ENCODE measurements around the gene CELF4. TPM values are rescaled to one million over a fixed set of nuclear protein-coding genes. Genes with fewer than 3 reads are reported as not detected.

The CELF4 gene
- total and polyA plus RNA-seq, 10 of the 15 experiments (the other 5 are each of a cell fraction or from before 2014, with no cell fraction given): 0.03 to 0.32 TPM; not detected in 8

- DNase-seq (ENCODE audit: low read depth, low spot score) (no peak), ATAC-seq (no peak), FAIRE-seq (no peak)
- Histone ChIP-seq H3K4me1 (ENCODE audit: control insufficient read depth, insufficient read depth, low read length) (no peaks in the 10 kb centered on the region), H3K27ac (ENCODE audit: control insufficient read depth, insufficient read depth) (no peak overlapping the region), H3K9ac (ENCODE audit: control insufficient read depth, insufficient read depth, low read length) (no peak overlapping the region), H3K36me3 (ENCODE audit: control insufficient read depth in 2 of 2, insufficient read depth in 2 of 2, low read length in 1 of 2) (no peaks in the 10 kb centered on the region), H3K4me2 (ENCODE audit: control insufficient read depth, insufficient read depth) (no peak overlapping the region), H4K20me1 (ENCODE audit: control insufficient read depth, insufficient read depth) (no peaks in the 10 kb centered on the region), H3K27me3 (replicated peaks in 1 of 2; ENCODE audit: control insufficient read depth in 2 of 2, insufficient read depth in 2 of 2, low read length in 1 of 2) (no peaks in the 10 kb centered on the region), H3K79me2 (ENCODE audit: control insufficient read depth, insufficient read depth, low read length) (no peaks in the 10 kb centered on the region), H3K4me3 (no peak overlapping the region), H3K9me3 (replicated peaks; ENCODE audit: control insufficient read depth, insufficient read depth, low read length) (no peaks in the 10 kb centered on the region), H2AFZ (ENCODE audit: control insufficient read depth, low read depth, low read length) (no peak overlapping the region)
- intact Hi-C loops (cut with micrococcal nuclease; ENCODE audit: unreplicated experiment): no loop called here
- TF ChIP-seq SUZ12 (IDR thresholded peaks at IDR 0.05; ENCODE audit: unreplicated experiment) (no peak), RELA (IDR thresholded peaks at IDR 0.05; ENCODE audit: borderline replicate concordance, partially characterized antibody) (no peak), E2F4 (IDR thresholded peaks at IDR 0.05; ENCODE audit: low read depth, low read length) (no peak), SRF (IDR thresholded peaks at IDR 0.05; ENCODE audit: low read depth in 2 of 2, low read length in 2 of 2) (no peak), ZBTB33 (IDR thresholded peaks at IDR 0.05) (no peak)
- 80% methylated on average over 1 of the region's 1 CpG for WGBS (ENCODE audit: insufficient coverage, insufficient replicate concordance, low lambda C conversion rate, missing lambda C conversion rate)
- ChIA-PET RAD21 (ENCODE audit: unreplicated experiment) (no interaction called here), POLR2A (no interaction called here), CTCF (no interaction called here), SMC1A (ENCODE audit: uncharacterized antibody, unreplicated experiment) (no interaction called here)
- no TSS peak for BruUV-seq (replicated peaks)
- in situ Hi-C loops (cut with MboI): no loop called here
These were observed 354.8 kb downstream of the CELF4 start for GRCh38 chr18:37210781-37211180.

All from GM12878 (cell line).